Measurements from ENCODE around the gene CACNA1E.
"Not testable (repeated sequence)": the region's sequence is repeated elsewhere in the genome, so short reads cannot be mapped to it uniquely, and the experiment has no call there.

The CACNA1E gene

GRCh38 chr1:181522864-181523263, 39.5 kb downstream of the CACNA1E start:
- Histone ChIP-seq H3K9me3 (ENCODE audit: insufficient read depth, low read depth, low read length) (peaks cover 3% of the 10 kb centered on the region; the same call in 1 of the 2 replicates), H3K36me3 (ENCODE audit: insufficient read depth, low read depth, low read length) (no peaks in the 10 kb centered on the region), H3K27ac (ENCODE audit: low read length) (no peak overlapping the region), H3K27me3 (ENCODE audit: insufficient read depth, low read length) (no peaks in the 10 kb centered on the region), H3K4me1 (ENCODE audit: insufficient read depth, low read length) (peaks cover 4% of the 10 kb centered on the region; the same call in 1 of the 2 replicates), H3K4me3 (ENCODE audit: low read length) (no peak overlapping the region), H3K9ac (ENCODE audit: low read depth, low read length) (no peak overlapping the region)

GRCh38 chr1:181525104-181525721, 41.9 kb downstream of the CACNA1E start:
- no peaks in the 10 kb centered on the region for H3K36me3 ChIP-seq (ENCODE audit: insufficient read depth, low read depth, low read length)
- H3K9me3 ChIP-seq (ENCODE audit: insufficient read depth, low read depth, low read length), result peaks cover 14% of the 10 kb centered on the region
- no peaks in the 10 kb centered on the region for H3K27me3 ChIP-seq (ENCODE audit: insufficient read depth, low read length)
- H3K4me3 ChIP-seq (ENCODE audit: low read length), result no peak overlapping the region
- H3K9ac ChIP-seq (ENCODE audit: low read depth, low read length), result no peak overlapping the region
- H3K27ac ChIP-seq (ENCODE audit: low read length), result no peak overlapping the region
- H3K4me1 ChIP-seq (ENCODE audit: insufficient read depth, low read length), result peaks cover 4% of the 10 kb centered on the region; the same call in 1 of the 2 replicates

- not testable (repeated sequence) for H3K27ac ChIP-seq (ENCODE audit: low read length); H3K36me3 ChIP-seq (ENCODE audit: insufficient read depth, low read depth, low read length); H3K4me1 ChIP-seq (ENCODE audit: insufficient read depth, low read length); H3K27me3 ChIP-seq (ENCODE audit: insufficient read depth, low read length); H3K4me3 ChIP-seq (ENCODE audit: low read length); H3K9ac ChIP-seq (ENCODE audit: low read depth, low read length)
- peaks cover 14% of the 10 kb centered on the region for H3K9me3 ChIP-seq (ENCODE audit: insufficient read depth, low read depth, low read length)
Observed at GRCh38 chr1:181528241-181528640, 44.9 kb downstream of the CACNA1E start.

GRCh38 chr1:181531441-181531840, 48.1 kb downstream of the CACNA1E start:
- H3K9me3 ChIP-seq (ENCODE audit: insufficient read depth, low read depth, low read length), result peaks cover 14% of the 10 kb centered on the region
- H3K36me3 ChIP-seq (ENCODE audit: insufficient read depth, low read depth, low read length), result no peaks in the 10 kb centered on the region
- H3K4me1 ChIP-seq (ENCODE audit: insufficient read depth, low read length), result no peaks in the 10 kb centered on the region

GRCh38 chr1:181531951-181532600, 48.8 kb downstream of the CACNA1E start:
- no peak overlapping the region for H3K4me3 ChIP-seq (ENCODE audit: low read length)
- no peak overlapping the region for H3K9ac ChIP-seq (ENCODE audit: low read depth, low read length)
- H3K9me3 ChIP-seq (ENCODE audit: insufficient read depth, low read depth, low read length), result peaks cover 14% of the 10 kb centered on the region
- H3K4me1 ChIP-seq (ENCODE audit: insufficient read depth, low read length), result no peaks in the 10 kb centered on the region
- no peaks in the 10 kb centered on the region for H3K36me3 ChIP-seq (ENCODE audit: insufficient read depth, low read depth, low read length)
- no peaks in the 10 kb centered on the region for H3K27me3 ChIP-seq (ENCODE audit: insufficient read depth, low read length)
- no peak overlapping the region for H3K27ac ChIP-seq (ENCODE audit: low read length)

More at GRCh38 chr1:181531441-181531840, 48.1 kb downstream of the CACNA1E start:
- H3K9ac ChIP-seq (ENCODE audit: low read depth, low read length), result no peak overlapping the region
- no peak overlapping the region for H3K4me3 ChIP-seq (ENCODE audit: low read length)
- no peak overlapping the region for H3K27ac ChIP-seq (ENCODE audit: low read length)
- no peaks in the 10 kb centered on the region for H3K27me3 ChIP-seq (ENCODE audit: insufficient read depth, low read length)

GRCh38 chr1:181538836-181539235, 55.5 kb downstream of the CACNA1E start:
- Histone ChIP-seq H3K9me3 (ENCODE audit: insufficient read depth, low read depth, low read length) (no peaks in the 10 kb centered on the region), H3K36me3 (ENCODE audit: insufficient read depth, low read depth, low read length) (no peaks in the 10 kb centered on the region), H3K27ac (ENCODE audit: low read length) (no peak overlapping the region), H3K9ac (ENCODE audit: low read depth, low read length) (no peak overlapping the region), H3K4me3 (ENCODE audit: low read length) (no peak overlapping the region), H3K4me1 (ENCODE audit: insufficient read depth, low read length) (no peaks in the 10 kb centered on the region), H3K27me3 (ENCODE audit: insufficient read depth, low read length) (no peaks in the 10 kb centered on the region)

- no peaks in the 10 kb centered on the region for H3K9me3 ChIP-seq (ENCODE audit: insufficient read depth, low read depth, low read length)
- no peaks in the 10 kb centered on the region for H3K36me3 ChIP-seq (ENCODE audit: insufficient read depth, low read depth, low read length)
- peaks cover 6% of the 10 kb centered on the region; the same call in 1 of the 2 replicates for H3K4me1 ChIP-seq (ENCODE audit: insufficient read depth, low read length)
- H3K27me3 ChIP-seq (ENCODE audit: insufficient read depth, low read length), result no peaks in the 10 kb centered on the region
- no peak overlapping the region for H3K9ac ChIP-seq (ENCODE audit: low read depth, low read length)
- no peak overlapping the region for H3K4me3 ChIP-seq (ENCODE audit: low read length)
- H3K27ac ChIP-seq (ENCODE audit: low read length), result no peak overlapping the region
Observed at GRCh38 chr1:181541458-181541857, 58.1 kb downstream of the CACNA1E start.

- Histone ChIP-seq H3K36me3 (ENCODE audit: insufficient read depth, low read depth, low read length) (no peaks in the 10 kb centered on the region), H3K4me1 (ENCODE audit: insufficient read depth, low read length) (peaks cover 6% of the 10 kb centered on the region; the same call in 1 of the 2 replicates), H3K4me3 (ENCODE audit: low read length) (no peak overlapping the region), H3K9ac (ENCODE audit: low read depth, low read length) (no peak overlapping the region), H3K27me3 (ENCODE audit: insufficient read depth, low read length) (no peaks in the 10 kb centered on the region), H3K9me3 (ENCODE audit: insufficient read depth, low read depth, low read length) (no peaks in the 10 kb centered on the region), H3K27ac (ENCODE audit: low read length) (no peak overlapping the region)
Observed at GRCh38 chr1:181541947-181542346, 58.6 kb downstream of the CACNA1E start.

GRCh38 chr1:181542406-181542805, 59.1 kb downstream of the CACNA1E start:
- H3K27ac ChIP-seq (ENCODE audit: low read length); H3K9me3 ChIP-seq (ENCODE audit: insufficient read depth, low read depth, low read length); H3K27me3 ChIP-seq (ENCODE audit: insufficient read depth, low read length); H3K36me3 ChIP-seq (ENCODE audit: insufficient read depth, low read depth, low read length); H3K9ac ChIP-seq (ENCODE audit: low read depth, low read length); H3K4me1 ChIP-seq (ENCODE audit: insufficient read depth, low read length); H3K4me3 ChIP-seq (ENCODE audit: low read length): not testable (repeated sequence)

GRCh38 chr1:181545395-181545794, 62.1 kb downstream of the CACNA1E start:
- no peak overlapping the region for H3K4me3 ChIP-seq (ENCODE audit: low read length)
- H3K4me1 ChIP-seq (ENCODE audit: insufficient read depth, low read length), result peaks cover 6% of the 10 kb centered on the region; the same call in 1 of the 2 replicates
- H3K27me3 ChIP-seq (ENCODE audit: insufficient read depth, low read length), result no peaks in the 10 kb centered on the region
- H3K27ac ChIP-seq (ENCODE audit: low read length), result no peak overlapping the region
- no peaks in the 10 kb centered on the region for H3K9me3 ChIP-seq (ENCODE audit: insufficient read depth, low read depth, low read length)
- H3K9ac ChIP-seq (ENCODE audit: low read depth, low read length), result no peak overlapping the region
- H3K36me3 ChIP-seq (ENCODE audit: insufficient read depth, low read depth, low read length), result no peaks in the 10 kb centered on the region

GRCh38 chr1:181548497-181548896, 65.2 kb downstream of the CACNA1E start:
- H3K27me3 ChIP-seq (ENCODE audit: insufficient read depth, low read length), result no peaks in the 10 kb centered on the region

GRCh38 chr1:181551249-181551648, 67.9 kb downstream of the CACNA1E start:
- H3K27me3 ChIP-seq (ENCODE audit: insufficient read depth, low read length), result no peaks in the 10 kb centered on the region
- no peaks in the 10 kb centered on the region for H3K9me3 ChIP-seq (ENCODE audit: insufficient read depth, low read depth, low read length)
- H3K9ac ChIP-seq (ENCODE audit: low read depth, low read length), result no peak overlapping the region

More at GRCh38 chr1:181548497-181548896, 65.2 kb downstream of the CACNA1E start:
- no peaks in the 10 kb centered on the region for H3K9me3 ChIP-seq (ENCODE audit: insufficient read depth, low read depth, low read length)
- no peak overlapping the region for H3K4me3 ChIP-seq (ENCODE audit: low read length)
- peaks cover 6% of the 10 kb centered on the region; the same call in 1 of the 2 replicates for H3K4me1 ChIP-seq (ENCODE audit: insufficient read depth, low read length)
- no peak overlapping the region for H3K9ac ChIP-seq (ENCODE audit: low read depth, low read length)
- H3K36me3 ChIP-seq (ENCODE audit: insufficient read depth, low read depth, low read length), result no peaks in the 10 kb centered on the region
- no peak overlapping the region for H3K27ac ChIP-seq (ENCODE audit: low read length)

More at GRCh38 chr1:181551249-181551648, 67.9 kb downstream of the CACNA1E start:
- Histone ChIP-seq H3K4me1 (ENCODE audit: insufficient read depth, low read length) (peaks cover 7% of the 10 kb centered on the region; the same call in 1 of the 2 replicates), H3K27ac (ENCODE audit: low read length) (no peak overlapping the region), H3K36me3 (ENCODE audit: insufficient read depth, low read depth, low read length) (no peaks in the 10 kb centered on the region), H3K4me3 (ENCODE audit: low read length) (no peak overlapping the region)
